Fibroblast of lung (primary cell): ENCODE results near the gene TIMM44.

ENCODE experiments used
- CTCF ChIP-seq, 2 donors: IDR thresholded peaks in 1 of 2; conservative IDR thresholded peaks in 1 of 2; 1 replicate in 1 of 2; 2 replicates in 1 of 2; pipeline ENCODE4 v1.5.1; 2011 to 2012; ENCODE audit warnings: low read length in 2 of 2, control low read depth in 1 of 2, inconsistent platforms in 1 of 2, low read depth in 1 of 2, mild to moderate bottlenecking in 1 of 2
- EZH2 ChIP-seq: IDR thresholded peaks from 2 replicates; pipeline ENCODE4 v1.5.1; 2012; ENCODE audit warnings: low read length, control low read depth, mild to moderate bottlenecking; ENCODE audit errors: missing control alignments

- TF ChIP-seq CTCF (conservative IDR thresholded peaks at IDR 0.05 in 1 of 2, IDR thresholded peaks at IDR 0.05 in 1 of 2; ENCODE audit: low read depth in 1 of 2, low read length in 2 of 2) = no peak
- TF ChIP-seq EZH2 = no peak
These were observed 40.0 kb upstream of the TIMM44 start for GRCh38 chr19:7983286-7983950.
